Right lung (tissue), 5 donors: ENCODE data around the gene ATP5MC3. TPM values are rescaled to one million over a fixed set of nuclear protein-coding genes. Genes with fewer than 3 reads are reported as not detected.

Experiments used
- DNase-seq, 2 donors: peaks; one replicate each; pipeline ENCODE4 v3.0.0-alpha.2; 2013
- polyA plus RNA-seq, 5 donors: library from polyadenylated mRNA; unstranded; fragments of 120-200 nt; gene quantifications; one replicate each; pipeline versions ENCODE4 v1.2.1 to v1.2.3, GENCODE V29; 2013; ENCODE audit warnings: inconsistent platforms in 1 of 5, low replicate concordance in 1 of 5; ENCODE audit not compliant: insufficient read length in 5 of 5, insufficient read depth in 1 of 5

The ATP5MC3 gene
- polyA plus RNA-seq, 5 donors: 172 to 223 (median 194) TPM

DNA sequence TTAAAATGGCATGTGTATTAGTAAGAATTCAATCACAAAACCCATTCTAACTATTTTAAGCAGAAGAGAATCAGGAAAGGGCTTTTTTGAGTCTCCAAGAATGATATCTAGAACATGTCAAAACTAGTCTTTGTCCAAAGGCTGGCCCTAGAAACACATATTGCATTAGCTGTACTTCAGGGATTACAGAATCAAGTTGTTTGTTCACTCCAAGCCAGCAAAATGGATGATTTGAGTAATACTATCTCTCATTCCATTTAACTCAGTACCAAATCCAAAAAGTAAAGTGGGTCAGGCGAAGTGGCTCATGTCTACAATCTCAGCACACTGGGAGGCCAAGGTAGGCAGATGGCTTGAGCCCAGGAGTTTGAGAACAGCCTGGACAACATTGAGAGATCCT, 54.8 kb downstream of the ATP5MC3 start:
- DNase-seq: no peak

Other genes starting within 250 kb of the ATP5MC3 start
- gene CHN1, start 176.3 kb downstream of the ATP5MC3 start, polyA plus RNA-seq: 100 to 1,000 TPM in 3 of 5 donors, 10 to 100 TPM in 2; 85.6 to 155 (median 112) TPM
- 10 to 100 TPM; 43.8 to 76.6 (median 68.2) TPM for gene ATF2, start 13.5 kb downstream of the ATP5MC3 start, polyA plus RNA-seq